GM12872 (cell line): Measurements from ENCODE around the gene PIP5K1B.
A peak's percentile ranks its signal among the peaks of the same experiment; 100 is the strongest.

Experiments used
- CTCF ChIP-seq: IDR thresholded peaks from 3 replicates; pipeline ENCODE4 v1.5.1; 2011; ENCODE audit warnings: low read depth, mild to moderate bottlenecking, low read length, moderate library complexity; ENCODE audit not compliant: insufficient read depth

The PIP5K1B gene

GRCh38 chr9:68683433-68683832, 21.6 kb upstream of the PIP5K1B start:
- TF ChIP-seq CTCF: no peak

GRCh38 chr9:68685213-68685612, 19.8 kb upstream of the PIP5K1B start:
- TF ChIP-seq CTCF: no peak

DNA sequence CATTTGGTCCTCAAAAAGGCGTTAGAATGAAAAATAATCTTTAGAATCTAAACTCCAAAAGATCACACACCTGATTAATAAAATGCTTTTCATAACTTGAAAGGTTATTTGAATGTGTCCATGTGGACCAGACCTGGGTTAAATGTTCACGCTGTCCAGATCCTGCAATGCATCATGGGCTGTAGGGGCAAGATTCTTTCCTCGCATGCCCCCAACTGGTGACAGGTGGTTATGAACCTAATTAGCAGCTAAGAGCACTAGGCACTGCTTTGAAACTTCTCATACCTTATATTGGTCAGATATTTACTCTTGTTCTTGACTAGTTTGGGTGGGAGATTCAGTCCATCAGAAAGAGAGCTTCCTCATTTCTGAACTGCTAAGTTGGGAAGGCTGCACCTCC, 19.3 kb upstream of the PIP5K1B start:
- TF ChIP-seq CTCF: peak; percentile 74

GRCh38 chr9:68690088-68690487, 15.0 kb upstream of the PIP5K1B start:
- TF ChIP-seq CTCF: no peak

- no peak for TF ChIP-seq CTCF
Observed at GRCh38 chr9:68692519-68692918, 12.5 kb upstream of the PIP5K1B start.

DNA sequence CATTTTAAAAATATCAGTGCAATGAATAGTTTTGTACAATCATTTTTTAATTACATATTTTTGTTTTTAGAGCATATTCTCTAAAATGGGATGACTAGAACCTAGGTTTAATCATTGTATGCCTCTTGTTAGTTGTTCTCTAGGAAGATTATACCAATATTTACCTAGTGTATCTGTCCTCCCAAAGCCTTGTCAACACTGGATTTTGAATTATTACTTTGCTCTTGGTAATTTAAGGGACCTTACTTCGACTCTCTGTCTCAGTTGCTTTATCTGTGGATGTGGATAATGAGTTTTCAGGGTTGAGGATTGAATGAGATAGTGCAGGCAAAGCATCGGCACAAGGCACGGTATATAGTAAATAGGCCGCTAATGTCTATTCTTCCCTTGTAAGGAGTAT, 10.9 kb upstream of the PIP5K1B start:
- no peak for TF ChIP-seq CTCF

DNA sequence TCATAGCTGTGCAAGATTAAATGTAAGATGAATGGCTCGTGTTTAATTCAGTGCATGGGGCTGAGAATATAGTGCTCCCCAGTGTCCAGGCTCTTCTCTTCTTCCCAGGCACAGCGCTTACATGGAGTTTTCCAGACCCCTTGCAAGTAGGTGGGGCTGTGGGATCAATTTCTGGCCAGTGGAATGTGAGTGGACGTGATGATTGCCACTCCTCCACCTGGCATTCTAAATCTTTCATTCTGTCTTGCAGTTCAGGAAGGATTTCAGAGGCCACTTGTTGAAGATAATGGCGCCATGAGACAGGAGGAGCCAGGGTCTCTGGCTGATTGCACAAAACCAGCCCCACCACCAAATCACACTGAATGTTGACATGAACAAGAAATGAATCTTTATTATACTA, 7.2 kb upstream of the PIP5K1B start:
- TF ChIP-seq CTCF: no peak
